HG02885 (cell line): ENCODE measurements around the gene KCNG2.
"Not testable (repeated sequence)": the region's sequence is repeated elsewhere in the genome, so short reads cannot be mapped to it uniquely, and the experiment has no call there.

Source experiments
- ATAC-seq: cut with Tn5 transposase; IDR thresholded peaks from one replicate; pipeline ENCODE4 v1.9.1; 2021; ENCODE audit warnings: mild to moderate bottlenecking; ENCODE audit not compliant: unreplicated experiment, poor library complexity

The KCNG2 gene

DNA sequence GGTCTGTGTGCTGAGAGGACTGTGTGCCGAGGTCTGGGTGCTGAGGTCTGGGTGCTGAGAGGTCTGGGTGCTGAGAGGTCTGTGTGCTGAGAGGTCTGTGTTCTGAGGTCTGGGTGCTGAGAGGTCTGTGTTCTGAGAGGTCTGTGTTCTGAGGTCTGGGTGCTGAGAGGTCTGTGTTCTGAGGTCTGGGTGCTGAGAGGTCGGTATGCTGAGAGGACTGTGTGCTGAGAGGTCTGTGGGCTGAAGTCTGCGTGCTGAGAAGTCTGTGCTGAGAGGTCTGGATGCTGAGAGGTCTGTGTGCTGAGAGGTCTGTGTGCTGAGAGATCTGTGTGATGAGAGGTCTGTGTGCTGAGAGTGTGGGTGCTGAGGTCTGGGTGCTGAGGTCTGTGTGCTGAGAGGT lies 68.2 kb downstream of the KCNG2 start:
- ATAC-seq = not testable (repeated sequence)

DNA sequence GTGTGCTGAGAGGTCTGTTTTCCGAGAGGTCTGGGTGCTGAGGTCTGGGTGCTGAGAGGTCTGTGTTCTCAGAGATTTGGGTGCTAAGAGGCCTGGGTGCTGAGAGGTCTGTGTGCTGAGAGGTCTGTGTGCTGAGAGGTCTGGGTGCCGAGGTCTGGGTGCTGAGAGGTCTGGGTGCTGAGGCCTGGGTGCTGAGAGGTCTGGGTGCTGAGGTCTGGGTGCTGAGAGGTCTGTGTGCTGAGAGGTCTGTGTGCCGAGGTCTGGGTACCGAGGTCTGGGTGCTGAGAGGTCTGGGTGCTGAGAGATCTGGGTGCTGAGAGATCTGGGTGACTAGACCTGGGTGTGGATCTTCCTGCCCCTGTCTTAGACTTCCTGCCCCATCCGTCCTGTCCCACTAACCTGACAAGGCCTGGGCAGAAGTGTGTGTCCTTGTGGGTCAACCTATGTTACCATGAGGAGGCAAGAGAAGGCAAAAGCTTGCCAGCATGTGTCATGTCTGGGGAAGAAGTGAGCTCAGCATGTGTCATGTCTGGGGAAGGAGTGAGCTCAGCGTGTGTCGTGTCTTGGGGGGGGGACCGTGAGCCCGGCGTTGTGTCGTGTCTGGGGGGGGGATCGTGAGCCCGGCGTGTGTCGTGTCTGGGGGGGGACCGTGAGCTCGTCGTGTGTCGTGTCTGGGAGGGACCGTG lies 69.3 kb downstream of the KCNG2 start:
- no peak for ATAC-seq

DNA sequence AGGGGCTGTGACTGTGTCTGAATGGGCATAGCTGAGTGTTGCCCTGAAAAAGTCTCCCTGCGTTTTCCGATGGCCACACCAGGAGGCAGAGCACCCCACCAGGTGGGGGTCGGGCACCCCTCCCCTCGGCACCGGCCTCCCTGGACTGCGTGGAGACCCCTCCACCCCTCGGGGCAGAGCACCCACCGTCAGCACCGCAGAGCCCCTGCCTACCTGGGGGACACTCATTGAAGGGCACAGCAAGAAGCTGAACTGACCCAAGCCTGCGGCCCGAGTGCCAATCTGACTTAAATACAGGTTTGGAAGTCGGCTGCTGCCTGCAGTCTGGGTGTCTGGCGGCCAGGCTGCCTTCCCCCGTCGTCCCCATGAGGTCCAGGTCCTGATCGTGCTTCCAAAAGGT lies 69.9 kb downstream of the KCNG2 start:
- no peak for ATAC-seq

DNA sequence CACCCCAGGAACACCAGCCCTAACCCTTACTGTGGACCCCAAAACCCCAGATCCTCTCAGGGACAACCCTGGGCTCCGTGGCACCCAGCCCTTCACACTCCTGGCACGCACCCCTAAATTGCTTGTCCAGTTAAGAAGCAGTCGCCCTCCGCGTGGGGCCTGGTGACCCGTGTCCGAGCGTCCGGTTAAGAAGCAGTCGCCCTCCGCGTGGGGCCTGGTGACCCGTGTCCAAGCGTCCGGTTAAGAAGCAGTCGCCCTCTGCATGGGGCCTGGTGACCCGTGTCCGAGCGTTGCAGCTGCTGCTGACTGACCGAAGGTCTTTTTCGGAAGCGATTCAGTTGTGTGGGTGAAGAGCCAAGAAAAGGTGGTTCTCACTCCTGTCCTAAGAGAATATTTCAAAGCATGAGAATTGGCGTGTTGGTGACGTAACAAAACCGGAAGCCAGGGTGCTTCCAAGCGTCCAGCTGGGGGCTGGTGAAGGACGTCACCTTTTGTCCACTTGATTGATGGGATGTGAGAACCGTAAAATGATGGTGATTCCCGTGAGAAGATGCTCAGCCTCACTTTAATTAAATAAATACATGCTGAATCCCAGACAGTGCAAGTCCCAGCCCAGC lies 70.5 kb downstream of the KCNG2 start:
- ATAC-seq = no peak

DNA sequence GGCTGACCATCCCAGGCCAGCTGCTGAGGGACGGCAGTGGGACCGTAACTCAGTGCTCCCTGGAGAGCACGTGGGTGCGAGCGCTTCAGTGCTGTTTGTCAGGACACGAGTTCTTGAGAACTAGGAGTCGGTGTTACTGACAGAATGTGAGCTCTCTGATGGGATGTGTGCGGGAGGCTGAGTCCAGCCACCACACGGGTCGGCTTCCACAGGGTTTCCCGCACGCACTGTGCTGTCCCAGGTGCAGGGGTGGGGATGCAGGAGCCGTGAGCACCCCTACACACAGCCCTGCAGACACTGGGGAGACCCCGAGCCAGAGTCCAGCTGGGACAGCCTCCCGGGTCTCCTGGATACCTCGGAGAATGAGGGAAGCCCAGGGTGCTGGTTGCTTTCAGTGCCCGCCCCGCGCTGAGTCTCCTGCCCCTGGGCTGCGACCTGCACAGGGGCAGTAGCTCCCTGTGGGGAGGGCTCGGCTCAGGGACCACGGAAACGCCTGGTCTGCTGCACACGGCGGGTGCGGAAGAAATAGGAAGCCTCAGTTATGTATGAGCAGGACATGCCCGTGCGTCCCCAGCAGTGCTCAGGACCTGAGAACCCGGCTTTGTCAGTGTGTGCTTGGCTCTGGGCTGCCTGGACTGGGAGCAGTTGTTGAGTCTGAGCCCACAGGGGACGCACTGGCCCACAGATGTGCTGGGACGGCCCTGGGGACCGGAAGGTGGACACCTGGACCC lies 71.2 kb downstream of the KCNG2 start:
- ATAC-seq = no peak

DNA sequence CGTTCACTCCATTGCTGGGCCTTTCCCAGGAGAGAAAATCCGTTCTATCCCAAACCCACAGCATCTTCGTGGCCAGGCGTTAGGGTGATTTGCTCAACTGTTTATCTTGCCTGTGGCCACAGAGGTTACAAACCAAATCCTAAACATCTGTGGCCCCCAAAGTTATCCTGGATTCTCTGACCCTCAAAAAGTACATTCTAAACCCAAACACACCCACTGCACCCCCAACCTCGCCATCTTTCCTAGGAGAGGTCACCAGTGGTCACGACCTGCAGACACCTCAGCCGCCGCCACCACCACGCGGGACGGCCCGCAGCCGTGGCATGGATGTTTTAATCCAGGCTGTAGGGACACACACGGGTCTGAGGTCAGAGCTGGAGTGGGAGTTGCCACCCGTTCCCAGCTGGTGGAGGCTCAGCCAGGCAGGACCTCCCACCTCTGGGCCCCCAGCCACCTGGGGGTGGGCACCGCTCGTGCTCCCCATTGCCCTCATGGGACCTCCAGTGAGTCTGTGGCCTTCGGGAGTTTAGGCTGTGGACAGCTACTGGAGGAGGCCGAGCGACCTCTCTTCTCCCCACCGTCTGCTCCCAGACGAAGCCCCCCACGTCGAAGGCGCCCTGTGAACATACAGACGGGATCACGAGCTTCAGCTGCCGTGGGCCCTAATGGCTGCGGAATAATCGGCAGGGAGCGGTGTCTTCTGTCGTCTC lies 72.0 kb downstream of the KCNG2 start:
- no peak for ATAC-seq

DNA sequence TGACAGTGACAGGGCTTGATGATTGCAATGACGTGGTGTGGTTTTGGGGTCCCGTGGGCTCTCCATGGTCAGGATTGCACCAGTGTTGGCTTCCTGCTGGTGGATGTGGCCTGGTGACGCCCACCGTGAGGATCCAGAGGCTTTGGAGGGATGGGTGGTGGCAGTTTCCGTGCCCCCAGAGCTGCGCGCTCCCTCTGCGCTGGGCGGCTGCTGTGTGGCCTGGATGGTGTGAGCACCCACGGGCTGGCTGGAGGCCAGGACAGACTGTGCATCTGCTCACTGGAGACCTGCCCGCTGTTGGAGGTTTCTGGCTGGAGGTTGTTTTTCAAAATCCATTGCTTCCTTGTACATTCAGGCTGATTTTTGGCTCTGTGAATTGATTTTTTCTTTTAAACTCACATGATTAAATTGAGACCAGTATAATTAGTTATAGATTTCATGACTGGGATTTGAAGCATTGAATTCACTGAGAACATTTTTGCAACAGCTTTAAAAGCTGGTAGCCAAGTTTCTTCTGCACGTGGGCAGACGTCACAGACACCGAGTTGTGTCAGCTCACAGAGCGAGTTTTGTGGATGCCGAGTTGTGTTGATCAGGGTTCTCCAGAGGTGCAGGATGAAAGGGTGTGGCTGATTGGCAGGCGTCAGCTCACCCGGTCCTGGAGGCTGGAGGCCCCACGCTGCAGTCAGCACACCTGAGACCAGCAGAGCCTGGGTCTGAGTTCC lies 72.7 kb downstream of the KCNG2 start:
- no peak for ATAC-seq

DNA sequence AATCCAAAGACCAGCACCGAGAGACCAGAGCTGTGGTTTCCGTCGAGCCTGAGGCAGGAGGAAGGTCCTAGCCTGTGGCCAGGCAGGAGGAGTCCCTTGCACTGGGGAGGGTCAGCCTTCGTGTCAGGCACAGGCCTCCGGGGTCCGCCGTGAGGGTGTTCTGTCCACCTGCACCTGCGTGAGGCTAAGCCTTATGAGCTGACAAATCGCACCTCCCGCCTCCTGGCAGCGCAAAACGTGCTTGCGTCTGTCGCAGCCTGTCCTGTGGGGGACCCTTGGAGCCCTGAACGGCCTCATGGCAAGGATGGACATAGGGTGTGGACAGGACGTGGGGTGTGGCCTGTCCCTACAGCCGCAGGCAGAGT lies 73.3 kb downstream of the KCNG2 start:
- ATAC-seq = no peak

DNA sequence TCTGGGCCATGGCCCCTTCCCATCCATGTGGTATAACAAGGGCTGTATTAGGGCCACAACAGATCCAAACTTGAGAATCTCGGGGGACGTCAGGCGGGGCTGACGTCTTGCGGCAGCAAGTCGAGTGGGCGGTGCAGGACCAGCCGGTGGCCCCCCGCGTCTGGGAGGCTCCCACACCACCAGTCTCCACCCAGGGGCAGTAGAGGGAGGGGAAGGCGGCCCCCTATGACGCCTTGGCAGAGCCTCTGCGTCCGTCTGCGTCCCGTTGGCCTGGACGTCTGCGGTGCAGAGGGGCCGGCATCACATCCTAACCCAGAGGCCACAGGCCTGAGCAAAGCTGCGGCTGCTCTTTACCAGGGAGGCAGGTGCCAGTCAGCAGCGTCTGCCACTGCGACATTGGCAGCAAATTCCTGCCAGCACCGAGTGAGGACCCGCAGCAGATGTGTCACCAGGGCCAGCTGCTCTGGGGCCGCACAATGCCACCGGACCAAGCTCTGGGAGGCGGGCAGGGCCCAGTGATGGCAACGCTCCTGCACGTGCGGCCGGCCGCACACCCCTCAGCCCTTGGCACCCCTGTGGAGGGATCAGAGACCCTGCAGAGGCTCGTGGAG lies 73.8 kb downstream of the KCNG2 start:
- no peak for ATAC-seq

DNA sequence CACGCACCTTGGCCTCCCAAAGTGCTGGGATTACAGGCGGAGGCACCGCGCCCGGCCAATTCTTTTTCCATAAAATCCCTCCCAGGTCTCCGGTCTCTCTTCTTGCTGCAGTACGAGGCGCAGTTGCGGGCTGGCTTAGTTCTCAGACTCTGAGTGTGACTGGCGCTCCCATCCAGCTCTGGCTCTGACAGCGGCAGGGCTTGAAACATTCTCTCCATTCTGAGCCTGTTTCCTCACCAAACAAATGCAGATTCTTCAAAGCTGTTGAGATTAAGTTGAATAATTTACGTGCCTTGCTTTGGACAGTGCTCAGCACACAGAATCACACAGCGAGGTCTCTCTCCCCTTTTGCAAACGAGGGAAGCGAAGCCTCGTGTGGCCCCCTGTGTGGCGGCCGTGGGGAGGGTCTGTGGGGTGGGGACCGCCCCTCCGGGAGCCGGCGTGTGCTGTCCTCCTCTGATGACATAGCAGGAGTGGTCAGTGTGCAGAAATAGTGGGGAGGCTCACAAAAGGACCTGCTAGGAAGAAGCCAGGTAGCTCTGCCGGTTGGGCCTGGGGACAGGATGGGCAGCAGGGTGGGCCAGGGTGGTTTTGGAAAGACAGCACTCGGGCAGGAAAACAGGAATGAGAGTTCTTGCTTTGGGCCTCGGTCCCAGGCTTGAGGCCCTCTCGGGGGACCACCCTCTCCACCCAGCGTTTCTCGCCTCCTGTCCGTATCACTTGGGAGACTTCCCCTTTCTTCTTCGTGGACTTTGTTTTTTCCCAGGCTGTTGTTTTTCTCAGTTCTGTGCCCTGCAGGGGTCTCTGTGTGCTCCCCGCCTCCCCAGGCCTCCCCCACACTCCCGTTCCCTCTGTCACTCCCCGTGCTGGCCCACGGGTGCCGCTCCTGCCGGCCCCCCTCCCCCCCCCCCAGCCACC lies 75.0 kb downstream of the KCNG2 start:
- ATAC-seq = no peak

DNA sequence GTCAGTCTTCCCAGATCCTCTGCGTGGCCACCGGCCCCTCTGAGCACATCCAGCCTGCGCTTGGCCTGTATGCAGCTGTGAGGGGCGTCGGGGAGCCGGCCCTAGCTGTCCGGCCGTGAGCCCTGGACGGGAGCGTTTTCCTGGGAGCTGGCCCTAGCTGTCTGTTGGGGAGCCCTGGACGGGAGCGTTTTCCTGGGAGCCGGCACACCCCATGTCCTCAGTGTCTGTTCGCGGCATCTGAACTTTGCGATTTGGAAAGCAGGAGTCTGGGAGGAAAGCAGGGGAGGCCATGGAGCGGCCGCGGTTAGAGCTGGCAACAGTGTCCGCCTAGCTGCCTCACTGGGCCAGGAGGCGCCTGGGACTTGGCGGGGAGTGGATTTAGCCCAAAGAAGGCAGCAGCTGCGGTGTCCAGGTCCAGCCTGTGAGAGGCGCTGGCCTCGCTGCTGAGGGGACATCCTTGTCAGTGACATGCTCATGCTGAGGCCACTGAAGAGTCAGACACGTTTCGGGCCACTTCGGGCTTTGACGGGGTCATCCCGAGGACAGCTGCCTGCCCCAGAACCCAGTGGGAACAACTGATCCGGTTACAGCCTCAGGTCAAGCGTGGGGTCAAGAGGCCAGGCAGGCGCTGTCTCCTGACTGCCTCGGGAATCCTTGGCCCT lies 75.8 kb downstream of the KCNG2 start:
- ATAC-seq = no peak

DNA sequence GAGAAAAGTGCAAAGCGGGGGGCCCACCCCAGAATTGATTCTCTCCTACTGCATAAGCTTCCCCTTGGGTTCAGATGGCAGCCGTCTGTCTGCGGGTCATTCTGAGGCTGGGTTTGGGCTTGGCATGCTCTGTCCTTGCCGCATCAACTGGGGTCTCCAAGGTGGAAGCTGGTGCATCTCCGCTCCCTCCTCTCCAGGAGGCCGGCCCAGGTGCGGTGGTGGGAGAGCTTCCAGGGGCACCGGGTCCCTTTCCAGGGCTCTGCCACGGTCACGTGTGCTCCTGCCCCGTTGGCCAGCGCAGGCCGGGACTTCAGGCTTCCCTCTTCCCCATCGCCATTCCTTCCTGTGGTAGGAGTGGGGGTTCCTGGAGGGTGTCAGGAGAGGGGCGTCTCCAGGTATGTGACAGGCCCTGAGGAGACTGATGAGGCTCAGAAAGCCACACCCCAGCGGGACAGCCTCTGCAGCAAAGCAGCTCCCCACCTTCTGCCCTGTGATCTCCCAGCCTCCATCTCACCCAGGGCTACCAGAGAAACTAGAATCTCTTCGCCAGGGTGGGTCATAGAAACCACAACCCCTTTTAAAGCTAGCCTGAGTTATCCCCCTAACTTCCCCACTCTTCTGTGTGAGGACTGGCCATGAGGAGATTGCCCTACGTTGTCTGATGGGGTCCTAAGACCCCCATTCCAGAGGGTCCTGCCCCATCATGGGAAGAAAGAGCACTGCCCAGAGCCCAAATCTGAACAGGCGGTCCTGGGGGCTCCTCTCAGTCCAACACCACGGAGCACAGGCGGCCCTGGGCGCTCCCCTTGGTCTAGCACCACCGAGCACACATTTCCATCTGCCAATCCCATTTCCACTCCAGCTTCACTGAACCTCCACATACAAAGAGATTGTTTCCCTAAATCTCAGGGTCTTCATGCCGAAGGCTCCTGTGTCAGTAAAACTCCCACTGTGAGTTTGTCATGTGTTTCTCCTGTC lies 77.1 kb downstream of the KCNG2 start:
- no peak for ATAC-seq

DNA sequence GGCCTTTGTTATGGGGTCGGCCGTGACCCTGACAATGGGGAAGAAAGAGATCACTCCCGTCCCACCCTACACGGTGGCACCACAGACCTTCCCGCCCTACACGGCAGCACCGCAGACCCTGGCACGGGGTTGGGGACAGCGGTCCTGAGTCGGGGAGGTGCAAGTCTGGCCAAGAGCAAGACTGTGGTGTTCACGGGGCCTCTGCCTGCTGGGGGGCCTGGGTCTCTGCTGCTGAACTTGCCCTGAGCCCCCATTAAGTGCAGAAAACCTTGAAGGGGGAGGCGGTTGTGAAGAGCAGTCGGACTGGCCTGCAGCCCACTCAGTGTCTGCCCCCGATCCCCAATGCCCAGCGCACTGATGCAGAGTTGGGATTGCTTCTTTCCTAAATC lies 77.8 kb downstream of the KCNG2 start:
- no peak for ATAC-seq

DNA sequence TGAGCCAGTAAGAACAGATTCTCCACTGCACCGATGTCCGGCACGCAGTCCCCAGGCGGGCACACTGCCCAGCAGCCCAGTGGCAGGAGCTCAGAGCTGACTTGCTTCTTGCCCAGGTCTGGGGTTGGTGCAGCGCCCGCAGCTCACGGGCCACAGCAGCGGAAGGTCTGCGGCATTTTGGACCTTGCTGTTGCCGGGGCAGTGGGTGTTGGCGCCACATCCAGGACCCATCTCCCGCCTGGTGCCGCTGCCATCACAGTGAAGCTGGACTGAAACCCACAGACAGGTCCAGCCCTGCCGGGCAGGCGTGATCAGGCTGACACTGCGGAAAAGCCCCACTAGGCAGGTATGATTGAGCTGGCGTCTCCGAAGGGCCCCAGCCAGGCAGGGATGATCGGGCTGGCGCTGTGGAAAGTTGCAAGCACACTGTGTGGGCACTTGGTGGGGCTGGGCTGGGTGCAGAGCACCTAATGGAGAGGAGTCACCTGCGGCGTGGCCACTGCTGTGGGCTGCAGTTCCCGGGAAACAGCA lies 78.3 kb downstream of the KCNG2 start:
- no peak for ATAC-seq

DNA sequence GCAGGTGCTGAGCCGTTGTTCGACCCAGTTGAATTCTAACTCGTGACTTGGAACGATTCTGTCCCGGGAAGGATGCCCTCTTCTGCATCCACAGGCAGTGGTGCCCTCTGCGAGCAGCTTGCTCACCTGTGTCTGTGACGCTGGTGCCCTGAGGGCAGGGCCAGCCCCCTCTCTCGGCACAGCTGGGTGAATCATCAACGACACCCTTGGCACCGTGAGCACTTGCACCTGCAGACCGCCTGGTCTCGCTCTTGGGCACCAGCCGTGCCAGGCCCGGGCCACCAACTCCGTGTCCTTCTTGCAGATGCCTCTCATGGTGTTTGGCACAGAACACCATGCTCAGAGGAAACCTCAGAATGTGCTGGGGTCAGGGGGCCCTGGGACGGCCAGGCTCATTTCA lies 78.8 kb downstream of the KCNG2 start:
- ATAC-seq = no peak

DNA sequence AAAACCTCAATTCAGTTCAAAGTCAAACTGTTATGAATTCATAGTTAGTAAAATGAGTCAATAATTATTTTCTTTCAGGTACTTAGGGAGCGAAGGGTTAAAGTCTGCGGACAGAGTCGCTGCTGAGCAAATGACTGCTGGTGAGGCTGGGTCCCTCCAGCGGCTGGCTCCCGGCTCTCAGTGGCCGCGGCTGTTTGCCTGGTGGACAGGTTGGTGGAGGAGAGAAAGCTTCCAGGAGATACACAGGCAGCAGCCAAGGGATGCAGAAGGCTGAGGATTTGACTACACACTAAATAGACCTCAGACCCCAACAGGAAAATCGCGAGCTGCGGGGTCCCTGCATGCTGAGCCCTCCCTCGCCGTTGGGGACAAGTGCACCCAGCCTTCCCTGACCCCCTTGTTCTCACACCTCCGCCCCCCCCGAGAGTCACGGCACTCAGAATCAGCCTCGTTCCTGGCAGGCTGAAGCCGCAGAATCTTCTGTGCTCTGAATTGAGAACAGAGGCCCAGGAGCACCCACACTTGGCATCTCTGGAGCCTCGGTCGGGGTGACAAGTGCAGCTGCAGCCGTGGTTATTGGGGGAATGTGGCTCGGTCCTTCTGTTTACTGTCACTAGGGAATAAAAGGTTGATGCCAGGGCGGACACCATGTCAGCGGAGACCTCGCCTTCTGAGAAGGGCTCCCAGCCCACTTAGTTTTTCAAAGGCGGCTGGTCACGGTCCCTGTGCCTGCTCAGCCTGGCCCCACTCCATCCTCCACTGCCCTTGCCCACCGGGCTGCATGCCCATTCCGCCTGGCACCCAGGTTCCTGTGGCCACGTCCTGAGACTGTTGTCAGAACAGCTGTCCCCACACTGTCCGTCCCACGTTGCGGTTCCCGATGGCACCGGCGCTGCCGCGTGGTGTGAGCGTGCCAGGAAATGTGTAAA lies 79.7 kb downstream of the KCNG2 start:
- ATAC-seq = no peak
